Measurements from ENCODE around the gene GSDME. TPM values are rescaled to one million over a fixed set of nuclear protein-coding genes. Genes with fewer than 3 reads are reported as not detected.

Gene GSDME
- total and polyA plus RNA-seq, 4 donors = 3.2 to 4.0 (median 3.7) TPM

- H3K4me1 ChIP-seq (ENCODE audit: control insufficient read depth in 4 of 4, insufficient read depth in 4 of 4, low read length in 3 of 4) = no peaks in the 10 kb centered on the region
- no peaks in the 10 kb centered on the region for H3K27me3 ChIP-seq (ENCODE audit: control insufficient read depth in 4 of 4, insufficient read depth in 4 of 4, low read length in 3 of 4)
- no peak overlapping the region for H3K27ac ChIP-seq (ENCODE audit: low read depth in 1 of 2, low read length in 2 of 2)
- H3K9me3 ChIP-seq (ENCODE audit: control insufficient read depth in 4 of 4, low read length in 3 of 4) = peaks cover 0 to 1% (median 0%) of the 10 kb centered on the region in 4 donors
- WGBS = 60% methylated on average over 2 of the region's 2 CpGs
- no peak overlapping the region for H3K9ac ChIP-seq (ENCODE audit: low read depth in 1 of 2, low read length in 2 of 2)
- H3K36me3 ChIP-seq (ENCODE audit: control insufficient read depth in 4 of 4, insufficient read depth in 3 of 4, low read depth in 1 of 4, low read length in 3 of 4) = no peaks in the 10 kb centered on the region
- DNase-seq (ENCODE audit: low spot score) = no peak
- TF ChIP-seq CTCF (IDR thresholded peaks at IDR 0.05; ENCODE audit: low read depth, low read length, missing input control) (no peak), RXRA (IDR thresholded peaks at IDR 0.05) (no peak), GABPA (IDR thresholded peaks at IDR 0.05 in 1 of 2, conservative IDR thresholded peaks at IDR 0.05 in 1 of 2) (no peak)
- H3K4me3 ChIP-seq (ENCODE audit: low read depth in 1 of 3, low read length in 3 of 3) = no peak overlapping the region
Measured at GRCh38 chr7:24769851-24770250, 12.6 kb upstream of the GSDME start.

- DNase-seq (ENCODE audit: low spot score) = no peak
- TF ChIP-seq FOXA2 (IDR thresholded peaks at IDR 0.05) (no peak), NR2F2 (IDR thresholded peaks at IDR 0.05) (no peak), REST (IDR thresholded peaks at IDR 0.05) (no peak), HNF4A (conservative IDR thresholded peaks at IDR 0.05) (no peak), HNF4G (IDR thresholded peaks at IDR 0.05) (no peak), TAF1 (conservative IDR thresholded peaks at IDR 0.05) (no peak), SP1 (IDR thresholded peaks at IDR 0.05) (no peak), ZBTB33 (IDR thresholded peaks at IDR 0.05) (no peak), RXRA (IDR thresholded peaks at IDR 0.05) (no peak), EGR1 (IDR thresholded peaks at IDR 0.05; ENCODE audit: low read depth in 2 of 2) (no peak), MAX (IDR thresholded peaks at IDR 0.05) (no peak), RAD21 (IDR thresholded peaks at IDR 0.05) (no peak), FOXA1 (IDR thresholded peaks at IDR 0.05) (no peak), ATF3 (IDR thresholded peaks at IDR 0.05) (no peak), JUND (IDR thresholded peaks at IDR 0.05) (no peak), CTCF (IDR thresholded peaks at IDR 0.05; ENCODE audit: low read depth, low read length, missing input control) (no peak), YY1 (IDR thresholded peaks at IDR 0.05) (no peak), GABPA (IDR thresholded peaks at IDR 0.05 in 1 of 2, conservative IDR thresholded peaks at IDR 0.05 in 1 of 2) (no peak)
- Histone ChIP-seq H3K9me3 (ENCODE audit: control insufficient read depth in 4 of 4, low read length in 3 of 4) (peaks cover 0 to 1% (median 0%) of the 10 kb centered on the region in 4 donors), H3K9ac (ENCODE audit: low read depth in 1 of 2, low read length in 2 of 2) (no peak overlapping the region), H3K27me3 (ENCODE audit: control insufficient read depth in 4 of 4, insufficient read depth in 4 of 4, low read length in 3 of 4) (no peaks in the 10 kb centered on the region), H3K4me3 (ENCODE audit: low read depth in 1 of 3, low read length in 3 of 3) (no peak overlapping the region), H3K4me1 (ENCODE audit: control insufficient read depth in 4 of 4, insufficient read depth in 4 of 4, low read length in 3 of 4) (no peaks in the 10 kb centered on the region), H3K27ac (ENCODE audit: low read depth in 1 of 2, low read length in 2 of 2) (no peak overlapping the region), H3K36me3 (ENCODE audit: control insufficient read depth in 4 of 4, insufficient read depth in 3 of 4, low read depth in 1 of 4, low read length in 3 of 4) (no peaks in the 10 kb centered on the region)
- WGBS = 80% methylated on average over 9 of the region's 9 CpGs
Measured at GRCh38 chr7:24769014-24769830, 12.0 kb upstream of the GSDME start.

Data from liver (tissue), 9 donors.